HepG2 (cell line): ENCODE measurements around the gene SCAPER. TPM values are rescaled to one million over a fixed set of nuclear protein-coding genes. Genes with fewer than 3 reads are reported as not detected.

Experiments used
- ARHGAP35 ChIP-seq: sonication (generic); formaldehyde crosslinking; IDR thresholded peaks from 2 replicates; pipeline ENCODE4 v1.9.0; 2022; ENCODE audit warnings: mild to moderate bottlenecking, inconsistent platforms, moderate library complexity, missing genetic modification reagents, borderline replicate concordance
- ARID2 ChIP-seq: sonication (generic); formaldehyde crosslinking; IDR thresholded peaks from 2 replicates; pipeline ENCODE4 v1.8.1; 2022; ENCODE audit warnings: mild to moderate bottlenecking, missing genetic modification reagents, borderline replicate concordance
- ARNT2 ChIP-seq: sonication (generic); formaldehyde crosslinking; IDR thresholded peaks from 2 replicates; pipeline ENCODE4 v1.8.0; 2022; ENCODE audit warnings: mild to moderate bottlenecking, low read depth, missing genetic modification reagents, moderate library complexity
- DNMT1 ChIP-seq: sonication (generic); formaldehyde crosslinking; IDR thresholded peaks from 2 replicates; pipeline ENCODE4 v1.5.1; 2020; ENCODE audit warnings: mild to moderate bottlenecking, missing genetic modification reagents
- HES4 ChIP-seq: sonication (generic); formaldehyde crosslinking; IDR thresholded peaks from 2 replicates; pipeline ENCODE4 v1.9.0; 2021; ENCODE audit warnings: mild to moderate bottlenecking, missing genetic modification reagents, borderline replicate concordance
- MTF1 ChIP-seq: sonication (generic); formaldehyde crosslinking; IDR thresholded peaks from 2 replicates; pipeline ENCODE4 v1.5.0; 2020; ENCODE audit warnings: missing genetic modification reagents
- SIN3A ChIP-seq: IDR thresholded peaks from 2 replicates; pipeline ENCODE4 v1.6.1; 2011; ENCODE audit warnings: low read depth, mild to moderate bottlenecking, control low read depth, low read length, borderline replicate concordance
- TFDP2 ChIP-seq: sonication (generic); formaldehyde crosslinking; IDR thresholded peaks from 2 replicates; pipeline ENCODE4 v1.4.0; 2020; ENCODE audit warnings: missing genetic modification reagents
- UBTF ChIP-seq: sonication (generic); formaldehyde crosslinking; IDR thresholded peaks from 2 replicates; pipeline ENCODE4 v1.4.0; 2020; ENCODE audit warnings: mild to moderate bottlenecking, missing genetic modification reagents
- ZBTB10 ChIP-seq: sonication (generic); formaldehyde crosslinking; IDR thresholded peaks from 2 replicates; pipeline ENCODE4 v1.4.0; 2020; ENCODE audit warnings: missing genetic modification reagents, borderline replicate concordance
- ZFP91 ChIP-seq: sonication (generic); formaldehyde crosslinking; IDR thresholded peaks from 2 replicates; pipeline ENCODE4 v1.9.0; 2022; ENCODE audit warnings: missing genetic modification reagents, mild to moderate bottlenecking, borderline replicate concordance
- ZNF329 ChIP-seq: sonication (generic); formaldehyde crosslinking; IDR thresholded peaks from 2 replicates; pipeline ENCODE4 v1.9.0; 2021; ENCODE audit warnings: low read depth, mild to moderate bottlenecking, missing genetic modification reagents
- ZNF331 ChIP-seq: sonication (generic); formaldehyde crosslinking; IDR thresholded peaks from 2 replicates; pipeline ENCODE4 v1.4.0; 2020; ENCODE audit warnings: missing genetic modification reagents
- ZNF800 ChIP-seq: sonication (generic); formaldehyde crosslinking; IDR thresholded peaks from 2 replicates; pipeline ENCODE4 v1.4.0; 2020; ENCODE audit warnings: missing genetic modification reagents
- ZNF879 ChIP-seq: sonication (generic); formaldehyde crosslinking; IDR thresholded peaks from 2 replicates; pipeline ENCODE4 v1.8.1; 2023; ENCODE audit warnings: missing genetic modification reagents
- ZSCAN9 ChIP-seq: IDR thresholded peaks from 2 replicates; pipeline ENCODE4 v1.6.1; 2016; ENCODE audit warnings: borderline replicate concordance
- polyA plus RNA-seq, 8 experiments: library from polyadenylated mRNA; depleted of rRNA in 3 of 8; stranded (reverse) in 7 of 8; unstranded in 1 of 8; fragments of >200 nt; fragmentation: Illumina TruSeq in 4 of 8; extraction: Trizol in 4 of 8; gene quantifications; 2 replicates each; pipeline versions ENCODE4 v1.2.1 to v1.2.3, GENCODE V29; 2011 to 2016; ENCODE audit warnings: low read depth in 4 of 8, missing spikeins in 1 of 8, mixed read lengths in 1 of 8; ENCODE audit not compliant: insufficient read depth in 1 of 8
- total RNA-seq, 5 experiments: library from RNA; depleted of rRNA; stranded (reverse); fragments of >200 nt; fragmentation: Illumina TruSeq; extraction: Trizol; gene quantifications; 2 replicates each; pipeline ENCODE4 v1.2.3, GENCODE V29; 2016; ENCODE audit warnings: low read depth in 1 of 5

Gene SCAPER
- total and polyA plus RNA-seq, 2 of the 13 experiments (the other 11 are each of a cell fraction or from before 2014, with no cell fraction given) = 4.3 to 10.5 TPM

- peak; percentile 60 for TF ChIP-seq ZNF800 (CRISPR knock-in tag)
- peak; percentile 46; the same call in 1 of the 2 replicates for TF ChIP-seq ZSCAN9 (CRISPR knock-in tag)
- peak; percentile 85 for TF ChIP-seq UBTF (CRISPR knock-in tag)
- peak; percentile 74; the same call in 1 of the 2 replicates for TF ChIP-seq ARNT2
- TF ChIP-seq ZNF331 (CRISPR knock-in tag) = 0 out of 2 replicates have a peak, but pooled peaks have one; percentile 23
- TF ChIP-seq ARID2 (CRISPR knock-in tag) = peak; percentile 69; the same call in 1 of the 2 replicates
- peak; percentile 67 for TF ChIP-seq ZFP91
- peak; percentile 48; the same call in 1 of the 2 replicates for TF ChIP-seq TFDP2 (CRISPR knock-in tag)
- 0 out of 2 replicates have a peak, but pooled peaks have one; percentile 36 for TF ChIP-seq ARHGAP35 (CRISPR knock-in tag)
- TF ChIP-seq ZNF879 (CRISPR knock-in tag) = peak; percentile 95
- peak; percentile 18; the same call in 1 of the 2 replicates for TF ChIP-seq SIN3A
- TF ChIP-seq HES4 (CRISPR knock-in tag) = peak; percentile 89
- TF ChIP-seq ZNF329 (CRISPR knock-in tag) = 0 out of 2 replicates have a peak, but pooled peaks have one; percentile 59
- TF ChIP-seq ZBTB10 (CRISPR knock-in tag) = 0 out of 2 replicates have a peak, but pooled peaks have one; percentile 33
- peak; percentile 42; the same call in 1 of the 2 replicates for TF ChIP-seq DNMT1 (CRISPR knock-in tag)
- peak; percentile 87 for TF ChIP-seq MTF1 (CRISPR knock-in tag)
Observed at GRCh38 chr15:76337696-76338485, 567.2 kb downstream of the SCAPER start (continued).
